ENCODE measurements around the gene PCNA. TPM values are rescaled to one million over a fixed set of nuclear protein-coding genes. Genes with fewer than 3 reads are reported as not detected.

Gene PCNA
- total RNA-seq, 1 donor = 66.2 TPM

DNA sequence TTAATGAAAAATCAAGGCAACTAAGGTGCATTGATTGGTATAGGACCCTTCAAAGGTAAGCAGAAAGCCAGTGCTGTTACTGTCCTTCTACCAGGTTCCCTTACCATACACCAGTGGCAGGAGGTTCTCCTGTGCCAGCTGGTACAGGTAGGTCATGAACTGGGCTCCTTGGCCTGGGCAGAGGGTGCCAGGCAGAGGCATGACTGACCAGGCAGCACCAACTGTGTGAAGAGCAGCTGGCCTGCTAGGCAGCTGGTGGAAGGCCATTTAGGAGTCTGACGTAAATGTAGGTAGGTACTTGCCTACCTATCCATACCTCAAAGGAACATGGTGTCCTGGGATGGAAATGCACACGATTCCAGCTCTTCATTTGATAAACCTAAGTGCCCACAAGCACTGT is 23.3 kb downstream of the PCNA start:
- DNase-seq (ENCODE audit: insufficient read length, low spot score, missing footprints) = no peak
- TF ChIP-seq, protein P1, sequence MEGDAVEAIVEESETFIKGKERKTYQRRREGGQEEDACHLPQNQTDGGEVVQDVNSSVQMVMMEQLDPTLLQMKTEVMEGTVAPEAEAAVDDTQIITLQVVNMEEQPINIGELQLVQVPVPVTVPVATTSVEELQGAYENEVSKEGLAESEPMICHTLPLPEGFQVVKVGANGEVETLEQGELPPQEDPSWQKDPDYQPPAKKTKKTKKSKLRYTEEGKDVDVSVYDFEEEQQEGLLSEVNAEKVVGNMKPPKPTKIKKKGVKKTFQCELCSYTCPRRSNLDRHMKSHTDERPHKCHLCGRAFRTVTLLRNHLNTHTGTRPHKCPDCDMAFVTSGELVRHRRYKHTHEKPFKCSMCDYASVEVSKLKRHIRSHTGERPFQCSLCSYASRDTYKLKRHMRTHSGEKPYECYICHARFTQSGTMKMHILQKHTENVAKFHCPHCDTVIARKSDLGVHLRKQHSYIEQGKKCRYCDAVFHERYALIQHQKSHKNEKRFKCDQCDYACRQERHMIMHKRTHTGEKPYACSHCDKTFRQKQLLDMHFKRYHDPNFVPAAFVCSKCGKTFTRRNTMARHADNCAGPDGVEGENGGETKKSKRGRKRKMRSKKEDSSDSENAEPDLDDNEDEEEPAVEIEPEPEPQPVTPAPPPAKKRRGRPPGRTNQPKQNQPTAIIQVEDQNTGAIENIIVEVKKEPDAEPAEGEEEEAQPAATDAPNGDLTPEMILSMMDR (IDR thresholded peaks at IDR 0.05; ENCODE audit: extremely low read depth, low read depth, low read length) = no peak
- H3K27me3 ChIP-seq (ENCODE audit: insufficient read depth, low read length) = no peaks in the 10 kb centered on the region

DNA sequence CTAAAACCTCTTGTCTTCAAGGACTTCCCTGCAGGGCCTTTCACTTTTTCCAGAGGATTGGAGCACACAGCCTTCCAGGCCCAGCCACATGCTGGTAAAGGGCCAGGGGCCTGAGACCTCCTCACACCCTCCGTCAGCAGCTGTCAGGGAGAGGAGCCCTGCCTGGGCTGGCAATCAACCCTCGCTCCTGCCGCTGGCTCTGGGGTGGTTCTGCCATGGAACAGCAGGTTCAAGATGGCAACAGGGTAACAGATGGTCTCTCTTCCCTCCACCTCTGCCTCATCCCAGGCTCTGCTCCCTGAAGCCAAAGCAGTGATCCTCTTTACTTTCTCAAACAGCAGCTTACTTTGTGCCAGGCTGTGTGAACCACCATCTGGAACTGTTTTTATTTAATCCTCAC is 23.8 kb downstream of the PCNA start:
- DNase-seq (ENCODE audit: insufficient read length, low spot score, missing footprints) = no peak
- H3K36me3 ChIP-seq (ENCODE audit: insufficient read depth, low read length) = peaks cover 27% of the 10 kb centered on the region
- H3K27ac ChIP-seq (ENCODE audit: low read depth, low read length) = no peak overlapping the region
- H3K4me3 ChIP-seq (ENCODE audit: insufficient read depth, low read length) = no peak overlapping the region
- TF ChIP-seq, protein P1 (IDR thresholded peaks at IDR 0.05; ENCODE audit: extremely low read depth, low read depth, low read length) = no peak
- no peaks in the 10 kb centered on the region for H3K27me3 ChIP-seq (ENCODE audit: insufficient read depth, low read length)
- H3K79me2 ChIP-seq (ENCODE audit: insufficient read depth, low read length) = no peaks in the 10 kb centered on the region
- H3K4me2 ChIP-seq (ENCODE audit: insufficient read depth, low read length) = no peak overlapping the region
- no peak overlapping the region for H2AFZ ChIP-seq (ENCODE audit: low read length)
- no peaks in the 10 kb centered on the region for H4K20me1 ChIP-seq (ENCODE audit: insufficient read depth, low read length)
- no peaks in the 10 kb centered on the region for H3K9me3 ChIP-seq (ENCODE audit: low read depth, low read length)
- H3K4me1 ChIP-seq (ENCODE audit: insufficient read depth, low read length) = no peaks in the 10 kb centered on the region

More for the DNA sequence above, 23.3 kb downstream of the PCNA start:
- Histone ChIP-seq H3K4me2 (ENCODE audit: insufficient read depth, low read length) (no peak overlapping the region), H3K79me2 (ENCODE audit: insufficient read depth, low read length) (no peaks in the 10 kb centered on the region), H3K9me3 (ENCODE audit: low read depth, low read length) (no peaks in the 10 kb centered on the region), H3K4me1 (ENCODE audit: insufficient read depth, low read length) (no peaks in the 10 kb centered on the region), H3K27ac (ENCODE audit: low read depth, low read length) (no peak overlapping the region), H2AFZ (ENCODE audit: low read length) (no peak overlapping the region), H4K20me1 (ENCODE audit: insufficient read depth, low read length) (no peaks in the 10 kb centered on the region), H3K4me3 (ENCODE audit: insufficient read depth, low read length) (no peak overlapping the region), H3K36me3 (ENCODE audit: insufficient read depth, low read length) (peaks cover 30% of the 10 kb centered on the region)

DNA sequence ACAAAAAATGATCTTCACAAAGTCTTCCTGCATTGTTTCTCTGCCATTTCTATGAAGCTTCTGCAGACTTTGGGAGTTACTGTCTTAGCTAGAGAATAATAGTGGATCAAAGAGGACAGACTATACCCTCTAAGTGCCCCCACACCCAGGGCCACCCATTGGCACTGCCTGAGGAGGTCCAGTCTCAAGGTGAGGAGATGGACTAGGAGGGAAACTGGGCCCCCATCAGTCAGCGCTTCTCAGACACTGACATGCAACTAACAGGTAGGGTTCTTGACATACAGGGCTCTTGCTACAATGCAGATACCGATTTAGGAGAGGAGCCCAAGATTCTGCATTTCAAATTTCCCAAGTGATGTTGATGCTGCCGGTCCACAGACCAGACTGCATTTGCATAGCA is 24.3 kb downstream of the PCNA start:
- H4K20me1 ChIP-seq (ENCODE audit: insufficient read depth, low read length) = no peaks in the 10 kb centered on the region
- no peak overlapping the region for H3K4me3 ChIP-seq (ENCODE audit: insufficient read depth, low read length)
- no peak overlapping the region for H2AFZ ChIP-seq (ENCODE audit: low read length)
- no peaks in the 10 kb centered on the region for H3K79me2 ChIP-seq (ENCODE audit: insufficient read depth, low read length)
- no peaks in the 10 kb centered on the region for H3K4me1 ChIP-seq (ENCODE audit: insufficient read depth, low read length)
- H3K4me2 ChIP-seq (ENCODE audit: insufficient read depth, low read length) = no peak overlapping the region
- H3K9me3 ChIP-seq (ENCODE audit: low read depth, low read length) = no peaks in the 10 kb centered on the region
- peaks cover 25% of the 10 kb centered on the region for H3K36me3 ChIP-seq (ENCODE audit: insufficient read depth, low read length)
- no peak overlapping the region for H3K27ac ChIP-seq (ENCODE audit: low read depth, low read length)
- no peaks in the 10 kb centered on the region for H3K27me3 ChIP-seq (ENCODE audit: insufficient read depth, low read length)
- no peak for DNase-seq (ENCODE audit: insufficient read length, low spot score, missing footprints)
- TF ChIP-seq, protein P1 (IDR thresholded peaks at IDR 0.05; ENCODE audit: extremely low read depth, low read depth, low read length) = no peak

DNA sequence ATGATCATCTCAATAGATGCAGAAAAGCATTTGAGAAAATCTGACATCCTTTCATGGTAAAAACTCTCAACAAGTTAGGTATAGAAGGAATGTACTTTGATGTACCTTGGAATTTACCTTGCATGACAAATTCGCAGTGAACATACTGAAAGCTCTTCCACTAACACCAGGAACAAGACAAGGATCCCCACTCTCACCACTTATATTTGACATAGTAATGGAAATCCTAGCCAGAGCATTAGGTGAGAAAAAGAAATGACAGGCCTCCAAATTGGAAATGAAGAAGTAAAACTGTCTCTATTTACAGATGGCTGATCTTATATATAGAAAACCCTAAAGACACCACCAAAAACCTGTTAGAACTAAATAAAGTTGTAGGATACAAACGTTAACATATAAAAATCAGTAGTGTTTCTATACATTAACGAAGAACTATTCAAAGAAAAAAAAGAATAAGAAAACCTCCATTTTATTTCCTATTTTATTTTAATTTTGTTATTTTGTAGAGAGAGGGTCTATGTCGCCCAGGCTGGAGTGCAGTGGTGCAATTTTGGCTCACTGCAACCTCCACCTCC is 26.9 kb downstream of the PCNA start:
- Histone ChIP-seq H3K27me3 (ENCODE audit: insufficient read depth, low read length) (no peaks in the 10 kb centered on the region), H3K4me1 (ENCODE audit: insufficient read depth, low read length) (no peaks in the 10 kb centered on the region), H3K4me3 (ENCODE audit: insufficient read depth, low read length) (no peak overlapping the region), H3K36me3 (ENCODE audit: insufficient read depth, low read length) (peaks cover 9% of the 10 kb centered on the region), H3K4me2 (ENCODE audit: insufficient read depth, low read length) (no peak overlapping the region), H3K9me3 (ENCODE audit: low read depth, low read length) (no peaks in the 10 kb centered on the region), H4K20me1 (ENCODE audit: insufficient read depth, low read length) (no peaks in the 10 kb centered on the region), H2AFZ (ENCODE audit: low read length) (no peak overlapping the region), H3K27ac (ENCODE audit: low read depth, low read length) (no peak overlapping the region), H3K79me2 (ENCODE audit: insufficient read depth, low read length) (no peaks in the 10 kb centered on the region)
- no peak for DNase-seq (ENCODE audit: insufficient read length, low spot score, missing footprints)
- TF ChIP-seq, protein P1 (IDR thresholded peaks at IDR 0.05; ENCODE audit: extremely low read depth, low read depth, low read length) = no peak
